GM19397 (cell line): Measurements from ENCODE around the gene BLVRB.
"Not testable (repeated sequence)": the region's sequence is repeated elsewhere in the genome, so short reads cannot be mapped to it uniquely, and the experiment has no call there.

Experiments
- ATAC-seq: cut with Tn5 transposase; IDR thresholded peaks from one replicate; pipeline ENCODE4 v1.9.1; 2021; ENCODE audit warnings: mild to moderate bottlenecking, moderate library complexity; ENCODE audit not compliant: unreplicated experiment

BLVRB gene

DNA sequence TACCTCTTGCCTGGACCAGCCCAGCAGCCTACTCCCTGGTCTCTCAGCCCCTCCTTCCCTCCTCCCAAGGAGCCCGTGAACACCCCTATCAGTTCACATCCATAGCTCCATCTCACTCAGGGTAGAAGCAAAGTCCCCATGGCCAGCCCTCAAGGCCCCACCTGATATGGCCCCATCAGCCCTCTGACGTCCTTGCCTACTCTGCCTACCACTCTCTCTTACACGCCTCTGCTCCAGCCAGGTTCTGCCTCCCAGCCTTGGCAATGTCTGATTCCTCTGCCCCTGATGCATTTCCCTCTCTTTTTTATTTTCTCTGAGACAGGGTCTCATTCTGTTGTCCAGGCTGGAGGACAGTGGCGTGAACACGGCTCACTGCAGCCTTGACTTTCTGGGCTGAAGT, 13.5 kb downstream of the BLVRB start:
- no peak for ATAC-seq

DNA sequence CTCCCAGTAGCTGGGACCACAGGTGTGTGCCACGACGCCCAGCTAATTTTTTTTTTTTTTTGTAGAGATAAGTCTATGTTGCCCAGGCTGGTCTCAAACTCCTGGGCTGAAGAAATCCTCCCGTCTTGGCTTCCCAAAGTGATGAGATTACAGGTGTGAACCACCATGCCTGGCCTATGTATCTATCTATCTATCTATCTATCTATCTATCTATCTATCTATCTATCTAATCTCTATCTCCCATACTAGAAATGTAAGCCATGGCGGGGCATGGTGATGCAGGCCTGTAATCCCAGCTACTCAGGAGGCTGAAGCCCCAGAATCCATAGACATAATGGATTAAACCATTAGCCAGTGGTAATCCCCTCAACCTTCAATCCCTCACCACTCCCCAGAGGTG, 14.9 kb downstream of the BLVRB start:
- no peak for ATAC-seq

DNA sequence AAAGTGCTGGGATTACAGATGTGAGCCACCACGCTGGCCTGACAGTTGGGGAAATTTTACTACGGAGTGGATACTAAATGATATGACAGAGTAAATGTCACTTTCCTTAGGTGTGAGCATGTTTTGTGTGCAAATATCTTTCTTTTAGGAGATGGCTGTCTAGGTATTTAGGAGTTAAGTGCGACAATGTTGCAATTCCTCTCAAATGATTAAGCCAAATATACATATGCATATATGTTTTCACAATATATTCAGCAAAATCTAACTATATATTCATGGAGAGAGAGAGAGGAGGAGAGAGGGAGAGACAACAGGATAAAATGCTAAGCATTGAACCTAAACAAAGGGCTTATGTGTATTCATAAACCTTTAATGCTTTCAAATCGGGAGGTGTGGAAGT, 16.0 kb downstream of the BLVRB start:
- ATAC-seq, result no peak

DNA sequence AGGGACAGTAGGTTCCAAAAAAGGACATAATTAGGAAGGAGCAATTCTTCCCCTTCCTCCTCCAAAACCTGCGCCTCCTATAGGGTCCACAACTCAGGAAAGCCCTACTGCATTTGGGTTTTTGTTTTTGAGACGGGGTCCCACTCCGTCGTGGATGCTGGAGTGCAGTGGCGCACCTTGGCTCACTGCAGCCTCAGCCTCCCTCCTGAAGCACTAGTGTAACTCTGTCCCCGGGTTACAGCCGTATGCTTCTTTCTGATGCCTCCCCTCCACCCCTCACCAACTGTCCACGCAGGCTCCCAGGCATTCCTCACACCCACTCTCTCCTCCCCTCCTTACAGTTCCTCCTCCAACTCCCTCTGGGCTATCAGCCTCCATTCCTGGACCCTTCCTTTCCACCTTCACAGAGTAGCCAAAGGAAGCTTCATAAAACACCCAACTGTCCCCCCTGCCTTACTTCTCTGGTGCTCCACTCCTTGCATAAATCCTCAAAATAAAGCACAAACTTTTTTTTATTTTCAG, 19.2 kb downstream of the BLVRB start:
- ATAC-seq, result no peak

DNA sequence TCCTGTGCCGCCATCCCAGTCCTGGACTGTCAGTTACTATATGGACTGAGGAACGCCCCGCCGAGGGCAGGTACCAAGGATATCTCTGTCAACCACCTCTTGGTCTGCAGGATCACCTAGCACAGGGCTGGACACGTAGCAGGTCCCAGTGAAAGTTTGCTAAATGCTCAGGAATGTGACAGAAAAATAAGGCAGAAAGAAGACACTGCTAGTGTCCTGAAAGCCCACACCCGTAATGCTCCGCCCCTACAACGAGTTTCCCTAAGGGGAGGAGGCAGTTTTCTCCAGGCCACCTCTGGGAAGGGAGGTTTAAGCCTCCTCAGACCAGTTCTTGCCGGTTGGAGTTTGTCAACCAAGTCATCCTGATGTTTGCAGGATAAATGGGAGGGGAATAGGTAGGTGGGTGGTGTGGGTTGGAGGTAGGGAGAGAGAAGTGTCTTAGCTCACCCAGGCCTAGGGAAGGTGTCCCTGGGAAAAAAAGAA, 19.7 kb downstream of the BLVRB start:
- ATAC-seq, result no peak

DNA sequence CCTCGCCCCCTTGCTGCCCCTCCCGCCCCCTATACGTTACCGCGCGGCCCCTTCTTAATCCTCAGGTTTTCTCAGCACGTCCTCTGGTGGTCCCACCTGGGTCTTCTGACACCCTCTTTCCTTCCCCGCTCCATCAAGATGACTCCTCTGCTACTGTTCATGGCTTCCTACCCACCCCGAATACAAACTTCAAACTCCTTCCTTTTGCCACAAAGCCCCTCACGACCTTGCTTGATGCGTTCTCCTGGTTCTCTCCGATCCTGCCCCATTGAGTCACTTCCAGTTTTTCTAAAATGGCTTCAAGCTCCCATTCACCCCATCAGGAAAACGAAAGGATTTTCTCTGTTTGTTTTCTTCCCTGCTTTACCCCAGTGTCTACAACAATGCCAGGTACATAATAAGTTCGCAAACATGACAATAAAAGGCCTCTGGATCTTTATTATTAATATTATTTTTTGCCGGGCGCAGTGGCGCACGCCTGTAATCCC, 20.7 kb downstream of the BLVRB start:
- ATAC-seq, result no peak

DNA sequence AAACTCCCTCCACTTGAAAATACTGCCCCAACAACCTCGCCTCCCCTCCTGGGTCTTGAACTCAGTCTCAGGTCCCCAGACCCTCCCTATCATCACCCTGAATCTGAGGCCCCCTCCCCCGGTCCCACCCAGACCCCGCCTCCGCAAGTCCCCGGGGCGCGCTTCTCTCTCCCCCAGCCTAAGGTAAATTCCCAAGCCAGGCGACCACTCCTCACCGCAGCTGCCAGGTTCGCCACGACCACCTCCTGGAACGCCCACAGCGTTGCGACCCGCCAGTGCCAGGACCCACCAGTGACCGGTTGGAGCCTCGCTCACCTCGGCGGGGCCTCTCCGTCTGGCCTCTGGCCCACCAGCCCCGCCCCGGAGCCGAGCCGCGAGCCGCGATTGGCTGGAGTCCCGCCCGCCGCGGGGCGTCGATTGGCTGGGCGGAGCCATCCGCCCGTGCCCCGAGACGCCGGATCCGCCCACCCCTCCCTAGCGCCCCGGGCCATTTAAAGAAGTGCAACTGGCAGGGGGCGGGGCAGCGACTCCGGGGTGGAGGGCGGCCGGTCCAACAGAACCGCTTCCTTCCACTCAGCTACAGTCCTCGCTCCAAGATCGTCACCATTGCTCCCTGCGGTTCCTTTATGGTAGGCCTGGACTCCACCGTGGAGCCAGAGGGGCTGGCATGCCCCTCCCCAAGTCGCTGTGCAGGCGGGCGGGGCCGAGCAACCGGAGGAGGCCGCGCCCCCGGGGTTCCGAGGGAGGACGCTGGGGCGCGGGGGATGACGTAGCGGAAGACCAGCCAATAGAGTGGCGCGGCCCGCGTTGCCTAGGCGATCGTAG, 21.3 kb downstream of the BLVRB start, which contains the start of gene SERTAD3:
TSS of gene SERTAD3 (minus strand) at position 336 of the 825 bp plus-strand sequence. CDS start 2,255 bp downstream, outside the sequence.
- peak; percentile 72 for ATAC-seq

DNA sequence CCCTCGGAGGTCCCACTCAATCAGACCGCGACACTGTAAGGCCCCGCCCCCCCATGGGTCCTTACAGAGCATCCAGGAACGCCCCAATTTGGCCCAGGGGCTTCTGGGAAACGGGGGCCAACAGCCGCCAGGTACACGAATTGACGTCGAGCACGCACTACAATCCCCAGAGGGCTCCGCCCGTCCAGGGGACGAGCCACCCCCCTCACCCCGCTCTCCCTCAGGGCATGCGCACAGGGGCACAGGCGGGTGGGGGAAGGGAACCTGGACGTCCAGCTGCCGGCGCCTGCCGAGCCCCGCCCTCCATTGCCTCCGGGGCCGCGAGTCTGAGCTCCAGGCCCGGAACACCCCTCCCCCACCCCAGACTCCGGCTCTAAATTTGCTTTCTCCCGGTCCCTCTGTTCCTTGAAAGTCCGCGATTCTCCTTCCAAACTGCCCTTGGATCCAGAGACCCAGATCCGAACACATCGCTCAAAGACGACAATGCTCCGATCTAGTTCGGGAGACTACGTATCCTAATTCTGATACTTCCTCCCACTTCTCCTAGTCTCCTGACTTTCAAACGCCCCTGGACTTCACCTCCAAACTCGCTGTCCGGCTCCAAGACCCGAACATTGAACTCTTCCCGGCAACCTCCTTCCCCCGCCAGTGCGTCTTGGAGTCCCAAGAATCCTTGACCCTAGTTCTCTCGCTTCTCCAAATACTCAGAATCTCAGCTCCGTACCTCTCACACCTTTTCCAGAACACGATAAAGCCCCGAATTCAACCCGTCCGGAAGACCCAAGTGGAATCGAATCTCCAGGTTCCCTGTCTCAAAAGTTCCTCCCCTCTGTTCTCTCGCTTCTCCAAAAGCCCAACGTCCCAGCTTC, 22.2 kb downstream of the BLVRB start:
- ATAC-seq, result peak; percentile 59

DNA sequence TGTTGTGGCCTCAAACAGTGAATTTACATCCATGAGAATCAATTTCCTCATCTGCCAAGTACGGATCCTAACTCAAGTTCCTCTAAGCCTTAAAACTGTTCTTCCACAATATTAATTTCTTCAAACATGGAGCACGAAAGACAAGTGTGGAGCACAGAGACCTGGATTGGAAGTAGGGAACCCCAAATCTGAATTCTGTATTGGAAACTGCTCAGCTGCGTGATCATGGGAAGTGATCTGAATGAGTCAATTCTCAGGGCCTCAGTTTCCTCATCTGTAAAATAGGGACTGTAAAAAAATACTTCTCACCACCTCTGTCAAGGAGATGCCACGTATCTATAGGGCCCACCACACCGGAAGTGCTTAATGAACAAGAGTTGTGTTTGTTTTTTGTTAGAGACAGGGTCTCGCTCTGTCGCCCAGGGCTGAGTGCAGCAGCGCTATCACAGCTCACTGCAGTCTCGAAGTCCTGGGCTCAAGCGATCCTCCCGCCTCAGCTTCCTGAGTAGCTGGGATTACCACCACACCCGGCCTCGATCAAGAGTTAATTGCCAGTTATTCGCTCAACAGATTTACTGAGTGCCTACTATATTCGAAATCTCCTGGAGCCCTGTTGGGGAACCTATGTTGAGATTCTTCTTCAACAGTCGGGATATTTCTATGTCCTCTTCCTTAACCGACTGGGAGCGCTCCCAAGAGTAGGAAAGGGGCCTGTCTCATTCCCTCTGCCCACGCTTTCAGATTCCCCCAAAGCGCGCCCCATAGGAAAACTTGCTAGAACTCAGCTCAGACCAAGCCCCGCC, 23.0 kb downstream of the BLVRB start:
- no peak for ATAC-seq

DNA sequence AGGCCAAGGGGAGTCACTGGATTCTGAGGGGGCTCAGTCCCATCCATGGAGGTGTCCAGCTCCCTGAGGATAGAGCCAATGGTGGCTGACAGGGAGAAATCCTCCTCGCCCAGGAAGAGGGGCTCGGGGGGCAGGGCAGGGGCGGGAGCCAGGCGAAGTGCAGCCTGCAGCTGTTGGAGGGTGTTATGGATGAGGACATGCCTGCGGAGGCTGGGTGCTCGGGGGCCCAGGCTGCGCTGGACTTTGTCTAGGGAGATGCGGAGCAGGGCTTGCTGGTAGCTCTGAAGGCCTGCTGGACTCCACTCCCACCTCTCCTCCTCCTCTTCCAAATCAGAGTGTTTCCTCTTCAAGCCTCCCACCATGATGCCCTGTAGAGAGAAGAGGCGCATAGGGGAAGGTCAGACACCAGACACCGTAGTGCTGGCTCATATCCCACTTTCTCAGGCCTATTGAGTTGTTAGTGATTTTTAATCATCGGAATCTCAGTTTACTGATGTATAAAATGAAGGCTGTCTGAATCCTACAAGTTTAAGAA, 23.8 kb downstream of the BLVRB start:
- no peak for ATAC-seq

DNA sequence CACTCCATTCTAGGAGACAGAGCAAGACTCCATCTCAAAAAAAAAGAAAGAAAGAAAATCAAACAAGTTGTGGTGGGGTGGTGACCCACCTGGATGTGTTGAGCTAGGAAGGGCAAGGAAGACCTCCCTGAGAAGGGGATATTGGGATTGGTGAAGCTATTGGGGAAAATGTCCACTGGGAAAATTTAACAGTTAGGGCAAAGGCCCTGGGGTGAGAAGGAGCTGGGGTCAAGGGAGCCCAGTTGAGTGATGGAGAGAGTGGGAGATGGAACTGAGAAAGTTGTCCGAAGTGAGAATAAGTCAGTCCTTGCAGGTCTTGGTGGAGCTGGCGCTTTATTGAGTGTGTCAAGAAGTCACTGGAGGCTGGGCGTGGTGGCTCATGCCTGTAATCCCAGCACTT, 27.3 kb downstream of the BLVRB start:
- no peak for ATAC-seq

DNA sequence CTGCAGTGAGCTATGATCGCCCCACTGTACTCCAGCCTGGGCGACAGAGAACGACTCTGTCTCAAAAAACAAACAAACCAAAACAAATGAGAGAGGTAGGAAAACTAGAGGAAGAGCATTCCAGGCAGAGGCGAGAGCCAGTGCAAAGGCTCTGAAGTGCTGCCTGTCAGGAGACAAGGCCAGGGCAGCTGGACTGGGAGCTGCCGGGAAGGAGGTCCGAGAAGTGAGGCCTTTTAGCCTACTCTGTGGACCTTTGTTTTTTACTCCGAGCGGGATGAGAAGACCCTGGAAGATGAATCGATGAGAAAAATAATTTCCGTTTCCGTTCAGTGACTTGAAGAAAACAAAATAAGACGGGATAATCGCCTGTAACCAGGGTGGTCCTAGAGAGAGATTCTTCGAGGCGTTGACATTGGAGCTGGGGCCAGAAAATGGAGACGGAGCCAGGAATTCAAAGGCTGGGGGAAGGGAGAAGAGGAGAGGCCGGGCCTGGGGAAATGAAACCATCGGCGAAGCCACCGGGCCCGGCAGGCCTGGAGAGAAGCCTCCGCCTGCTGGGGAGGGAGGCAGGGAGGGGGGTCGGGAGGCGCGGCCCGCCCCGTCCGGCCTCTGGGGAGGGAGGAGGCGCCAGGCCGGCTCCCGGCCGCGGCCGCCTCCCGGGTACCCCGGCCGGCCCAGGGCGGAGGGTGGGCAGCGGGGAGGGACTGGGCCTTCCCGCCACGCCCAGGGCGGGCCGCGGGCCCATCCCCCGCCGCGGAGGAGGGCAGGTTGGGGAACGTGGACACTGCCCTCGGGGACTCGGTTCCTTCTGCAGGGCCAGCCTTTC, 31.9 kb downstream of the BLVRB start:
- ATAC-seq, result peak; percentile 74

DNA sequence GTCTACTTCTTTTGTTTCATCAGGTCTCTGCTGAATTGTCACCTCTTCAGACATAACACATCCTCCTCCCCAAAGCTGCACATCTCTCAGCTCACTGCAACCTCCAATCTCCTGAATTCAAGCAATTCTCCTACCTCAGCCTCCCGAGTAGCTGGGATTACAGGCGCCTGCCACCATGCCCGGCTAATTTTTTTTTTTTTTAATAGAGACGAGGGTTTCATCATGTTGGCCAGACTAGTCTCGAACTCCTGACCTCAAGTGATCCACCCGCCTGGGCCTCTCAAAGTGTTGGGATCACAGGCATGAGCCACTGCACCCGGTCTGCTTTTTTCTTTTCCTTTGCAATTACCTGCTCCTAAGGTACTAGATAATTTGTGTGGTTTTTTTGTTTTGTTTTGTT, 32.8 kb downstream of the BLVRB start:
- ATAC-seq, result not testable (repeated sequence)

DNA sequence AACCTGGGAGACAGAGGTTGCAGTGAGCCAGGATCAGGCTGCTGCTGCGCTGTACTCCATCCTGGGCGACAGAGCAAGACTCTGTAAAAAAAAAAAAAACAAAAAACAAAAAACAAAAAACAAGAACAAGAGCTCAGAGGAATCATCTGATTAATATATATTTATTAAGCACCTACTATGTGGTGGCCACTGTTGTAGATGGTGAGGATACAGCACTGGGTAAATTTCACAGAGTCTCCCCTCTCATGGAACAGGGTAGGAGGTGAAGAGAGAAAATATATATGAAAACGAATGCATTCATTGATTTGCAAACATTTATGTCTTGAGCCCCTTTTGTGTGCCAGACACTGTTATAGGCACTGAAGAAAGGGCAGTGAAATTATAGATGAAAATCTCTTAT, 33.8 kb downstream of the BLVRB start:
- no peak for ATAC-seq

DNA sequence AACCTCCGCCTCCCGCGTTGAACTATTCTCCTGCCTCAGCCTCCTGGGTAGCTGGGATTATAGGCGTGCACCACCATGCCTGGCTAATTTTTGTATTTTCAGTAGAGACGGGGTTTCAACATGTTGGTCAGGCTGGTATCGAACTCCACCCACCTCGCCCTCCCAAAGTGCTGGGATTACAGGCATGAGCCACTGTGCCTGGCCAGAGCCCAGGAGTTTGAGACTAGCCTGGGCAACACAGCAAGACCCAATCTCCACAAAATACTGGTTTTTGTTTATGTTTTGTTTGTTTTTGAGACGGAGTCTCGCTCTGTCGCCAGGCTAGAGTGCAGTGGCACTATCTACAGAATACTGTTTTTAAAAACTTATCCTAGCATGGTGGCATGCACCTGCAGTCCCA, 35.3 kb downstream of the BLVRB start:
- not testable (repeated sequence) for ATAC-seq

DNA sequence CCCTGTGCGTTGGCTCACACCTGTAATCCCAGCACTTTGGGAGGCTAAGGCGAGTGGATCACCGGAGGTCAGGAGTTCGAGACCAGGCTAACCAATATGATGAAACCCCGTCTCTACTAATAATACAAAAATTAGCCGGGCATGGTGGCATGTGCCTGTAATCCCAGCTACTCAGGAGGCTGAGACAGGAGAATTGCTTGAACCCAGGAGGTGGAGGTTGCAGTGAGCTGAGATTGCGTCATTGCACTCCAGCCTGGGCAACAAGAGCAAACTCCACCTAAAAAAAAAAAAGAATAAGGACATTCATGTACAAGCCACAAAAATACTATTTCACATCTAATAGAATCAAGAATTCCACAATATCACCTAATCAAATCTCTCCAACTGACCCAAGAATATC, 37.3 kb downstream of the BLVRB start:
- ATAC-seq, result not testable (repeated sequence)

DNA sequence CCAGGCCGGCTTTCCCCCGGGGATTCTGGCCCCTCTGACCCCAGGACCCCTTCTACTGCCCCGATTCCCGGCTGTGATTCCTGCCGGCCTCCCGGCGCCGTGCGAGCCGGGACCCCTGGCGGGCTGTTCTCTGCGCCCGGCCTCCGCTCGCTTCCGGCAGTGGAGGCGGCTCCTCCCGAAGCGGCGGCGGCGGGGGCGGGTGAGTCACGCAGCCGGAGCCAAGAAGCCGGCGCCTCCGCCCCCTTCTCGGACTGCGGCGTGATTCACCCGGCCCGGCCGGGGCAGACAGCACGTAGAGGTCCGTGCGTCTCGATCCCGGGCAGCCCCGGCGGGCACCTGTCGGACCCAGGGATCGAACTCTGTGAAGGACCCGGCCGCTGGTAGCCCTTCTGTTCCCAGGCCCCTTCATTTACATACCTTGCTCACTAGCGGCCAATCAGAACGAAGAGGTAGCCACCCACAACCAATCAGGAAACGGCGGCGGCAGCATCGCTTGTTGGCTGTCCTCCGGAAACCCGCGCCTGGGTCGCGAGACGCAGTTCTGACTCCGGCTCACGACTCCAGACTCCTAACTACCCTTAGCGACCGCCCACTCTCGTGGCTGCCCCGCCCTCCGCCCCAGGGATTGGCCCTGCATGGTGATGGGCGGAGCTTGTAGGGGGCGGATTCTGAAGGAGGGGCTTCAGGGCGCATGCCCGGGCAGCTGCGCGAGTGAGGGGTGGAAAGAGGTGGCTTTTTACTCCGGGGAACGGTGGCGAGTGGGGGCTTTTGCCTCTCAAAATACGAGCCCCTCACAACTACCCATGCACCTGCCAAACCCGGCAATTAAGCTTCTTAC, 39.9 kb downstream of the BLVRB start, which contains the start of gene SERTAD1:
TSS of gene SERTAD1 (minus strand) at position 543 of the 838 bp plus-strand sequence. CDS start 2,446 bp downstream, outside the sequence.
- ATAC-seq, result peak; percentile 81
